T-helper 2 cell (primary cell): ENCODE measurements around the gene ABLIM1.

Experiments
- DNase-seq, 5 experiments: peaks; one replicate each; pipeline versions ENCODE4 v3.0.0 to v3.0.0-alpha.2; 2012 to 2022

ABLIM1 gene

DNA sequence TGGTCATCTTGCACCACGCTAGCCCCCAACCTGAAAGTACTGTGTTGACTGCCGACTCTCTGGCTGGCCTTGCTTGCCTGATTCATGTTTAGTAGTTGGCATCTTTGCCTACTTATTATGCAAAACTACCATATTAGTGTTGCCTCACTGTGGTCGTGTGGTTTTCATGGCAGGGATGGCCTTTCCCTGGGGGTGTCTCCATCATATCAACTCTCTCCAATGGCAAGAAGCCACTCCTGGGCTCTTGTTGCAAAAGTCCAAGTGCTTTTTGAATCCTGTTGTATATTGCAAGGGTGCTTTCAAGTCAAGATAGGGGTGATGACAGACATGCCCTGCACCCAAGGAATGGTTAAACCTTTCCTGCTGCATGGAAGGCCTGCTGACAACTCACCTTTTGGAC is 39.4 kb downstream of the ABLIM1 start:
- DNase-seq: no peak

- no peak for DNase-seq
Measured at GRCh38 chr10:114616516-114616915, 41.6 kb downstream of the ABLIM1 start.

DNA sequence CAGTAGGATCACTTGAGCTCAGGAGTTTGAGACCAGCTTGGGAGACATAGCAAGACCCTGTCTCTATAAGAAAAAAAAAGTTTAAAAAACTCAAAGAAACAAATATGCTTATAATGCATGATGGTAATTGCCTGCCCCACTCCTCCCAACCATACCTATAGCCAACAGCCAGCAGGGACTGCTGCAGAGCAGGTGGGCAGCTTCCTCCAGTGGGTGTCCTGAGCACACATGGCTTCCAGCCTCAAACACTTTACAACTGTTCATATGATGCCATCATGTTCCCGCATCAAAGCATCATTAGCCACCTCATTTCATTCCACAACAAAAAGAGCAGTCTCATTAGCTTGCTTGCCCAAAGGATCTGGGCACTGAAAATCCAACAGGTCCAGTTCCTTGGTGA is 42.0 kb downstream of the ABLIM1 start:
- DNase-seq: no peak

DNA sequence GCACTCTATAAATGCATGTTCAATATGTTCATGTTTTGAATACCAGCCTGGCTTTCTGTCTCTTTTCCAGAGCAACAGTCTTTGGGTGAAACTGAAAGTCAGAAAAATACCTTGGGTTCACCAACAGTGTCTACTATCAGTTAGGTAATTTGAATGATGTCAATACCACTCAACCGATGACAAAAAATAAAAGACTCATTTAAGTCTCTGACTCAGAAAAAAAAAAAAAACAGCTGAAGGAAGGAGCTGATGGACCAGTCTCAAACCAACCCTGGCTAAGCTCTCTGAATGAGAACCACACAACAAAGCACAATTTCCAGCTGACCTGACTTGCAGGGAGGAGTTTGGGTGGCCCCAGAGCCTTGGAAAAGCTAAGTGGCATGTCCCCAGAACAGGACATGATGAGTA is 42.5 kb downstream of the ABLIM1 start:
- peak in 1 of 5 experiments; percentile 85 for DNase-seq

DNA sequence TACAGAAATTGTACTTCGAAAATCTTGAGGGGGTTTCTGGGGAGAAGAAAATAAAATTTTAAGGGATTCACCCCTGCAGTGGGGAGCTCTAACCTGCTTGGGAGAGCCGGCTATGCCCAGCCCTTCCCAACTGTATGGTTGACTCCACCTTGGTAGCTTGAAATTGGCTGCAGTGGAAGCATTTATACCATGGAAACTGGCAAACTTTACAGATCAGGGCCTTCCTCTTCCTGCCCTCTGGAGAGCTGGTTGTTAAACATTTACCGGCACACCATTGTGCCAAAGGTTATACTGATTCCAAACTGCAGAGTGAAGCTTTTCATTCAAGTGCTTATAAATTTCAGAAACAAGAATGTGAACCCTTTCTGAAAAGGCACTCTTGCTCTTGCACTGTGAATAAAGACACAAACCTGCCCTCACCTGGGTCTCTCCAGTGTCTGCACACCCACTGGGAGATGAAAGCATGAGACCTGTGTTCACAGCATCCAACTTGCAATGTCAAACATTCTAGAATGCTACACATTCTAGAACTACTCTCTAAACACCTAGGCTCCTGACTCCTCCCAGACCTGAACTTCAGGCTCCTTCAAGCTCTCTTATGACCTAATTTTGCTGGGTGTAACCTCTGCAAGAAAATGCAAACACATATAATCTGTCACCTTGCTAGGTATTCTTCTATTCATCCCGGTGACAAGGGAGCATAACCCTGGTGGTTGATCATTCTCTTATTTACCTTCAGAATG is 44.7 kb downstream of the ABLIM1 start:
- no peak for DNase-seq

DNA sequence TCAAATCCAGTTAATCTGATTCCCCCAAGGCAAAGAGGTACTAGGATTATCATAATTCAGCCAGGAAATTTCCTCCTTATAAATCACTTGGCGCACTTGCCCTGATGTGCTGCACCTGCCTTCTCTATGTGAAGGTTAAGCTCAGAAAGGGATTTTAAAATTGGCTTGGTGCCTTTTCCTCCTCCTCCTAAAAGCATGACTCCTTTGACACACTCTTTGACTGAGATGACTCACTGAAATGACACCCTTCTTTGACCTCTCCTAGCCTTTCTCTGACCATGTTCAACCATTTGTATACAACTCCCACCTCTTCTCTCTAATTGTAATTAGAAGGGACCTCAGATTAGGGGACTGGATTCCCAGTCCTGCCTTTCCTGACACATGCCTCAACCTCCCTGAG is 46.5 kb downstream of the ABLIM1 start:
- no peak for DNase-seq

DNA sequence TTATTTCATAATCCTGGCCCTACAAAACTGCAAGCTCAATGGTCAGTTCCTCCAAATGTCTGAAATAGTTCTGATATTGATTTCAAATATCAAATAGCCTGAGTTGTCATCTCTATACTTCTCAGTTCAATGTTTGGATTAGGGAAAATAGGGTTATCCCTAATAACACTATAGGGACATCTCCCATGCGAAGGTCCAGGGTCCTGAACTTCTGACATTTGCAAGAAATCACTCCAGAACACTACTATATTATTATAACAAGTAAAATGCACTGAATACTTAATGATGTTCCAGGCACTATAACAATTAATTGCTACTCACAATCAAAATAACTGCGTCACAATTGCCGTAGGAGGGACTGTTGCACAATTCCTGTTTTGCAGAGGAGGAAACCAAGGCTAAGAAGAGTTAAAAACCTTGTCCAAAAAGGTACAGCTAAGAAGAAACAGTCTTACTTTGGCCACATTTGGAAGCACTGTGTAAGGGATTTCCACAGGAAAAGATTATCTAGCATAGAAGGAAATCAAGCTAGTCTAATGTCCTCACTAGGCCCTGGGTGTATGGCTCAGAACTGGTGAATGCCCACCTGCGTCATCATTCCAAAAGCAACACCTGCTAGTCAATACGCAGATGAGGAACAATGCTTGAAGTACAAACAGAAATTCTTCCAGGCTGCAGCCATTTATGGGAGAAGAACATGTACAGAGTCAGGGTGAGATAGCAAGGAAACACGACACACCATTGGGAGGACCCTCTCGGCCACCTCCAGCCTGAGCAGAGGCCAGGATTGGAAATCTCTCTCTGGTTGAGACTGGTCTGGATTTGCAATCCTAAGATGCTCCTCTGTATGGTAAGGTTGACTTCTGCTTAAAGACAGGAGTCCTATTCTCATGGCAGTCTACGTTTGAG is 48.3 kb downstream of the ABLIM1 start:
- no peak for DNase-seq

GRCh38 chr10:114607358-114607998 is 50.6 kb downstream of the ABLIM1 start:
- DNase-seq: no peak

- peak in 1 of 5 experiments; percentile 73 for DNase-seq
Measured at GRCh38 chr10:114605155-114605797, 52.8 kb downstream of the ABLIM1 start.

DNA sequence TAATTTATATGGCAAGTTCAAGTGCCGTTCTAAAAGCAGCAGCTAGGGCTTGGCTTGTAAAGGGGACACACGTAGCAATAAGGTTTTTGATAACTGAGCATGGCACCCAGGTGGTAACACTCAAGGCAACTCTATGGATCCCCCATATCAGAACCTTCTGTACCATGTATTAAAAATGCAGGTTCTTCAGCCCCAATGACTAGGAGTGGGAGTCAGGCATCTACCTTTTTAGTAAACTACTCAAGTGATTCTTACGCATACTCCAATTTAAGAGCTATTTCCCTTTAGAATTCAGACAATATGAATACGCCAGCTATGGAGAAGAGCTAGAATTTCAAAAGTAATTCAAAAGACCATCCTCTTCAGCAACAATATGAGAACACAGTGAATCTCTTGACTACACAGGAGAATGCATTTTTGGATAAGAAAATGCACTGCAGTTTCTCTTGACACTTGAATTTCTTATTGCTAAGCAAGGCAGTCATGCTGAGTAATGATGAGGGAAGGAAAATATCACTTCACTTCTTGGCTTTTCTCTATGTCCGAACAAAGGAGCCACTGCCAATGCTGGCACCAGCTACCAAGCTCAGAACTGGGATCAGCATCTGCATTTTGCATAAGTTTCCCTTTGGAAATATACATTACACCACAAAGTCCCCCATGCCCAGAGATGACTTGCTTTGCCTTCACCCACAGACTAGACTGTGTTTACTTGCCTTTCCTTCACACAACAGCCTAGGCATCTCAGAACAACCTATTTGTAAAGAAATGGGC is 53.5 kb downstream of the ABLIM1 start:
- DNase-seq: no peak

DNA sequence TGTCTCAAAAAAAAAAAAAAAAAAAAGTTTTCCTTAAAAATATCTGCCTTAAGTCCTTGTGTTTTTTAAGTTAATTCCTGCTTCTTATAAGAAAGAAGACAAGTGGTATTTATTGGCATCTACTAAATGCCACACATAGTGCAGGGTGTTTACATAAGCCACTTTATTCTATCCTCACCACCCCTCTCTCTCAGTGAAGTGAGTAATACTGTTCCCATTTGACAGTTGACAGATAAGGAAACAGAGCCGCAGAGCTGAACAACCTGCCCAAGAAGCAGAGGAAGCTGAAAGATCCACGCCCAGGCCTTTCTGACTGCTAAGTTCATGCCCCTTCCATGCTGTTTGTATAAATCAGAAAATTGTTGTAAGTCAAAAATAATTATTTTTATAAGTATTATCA is 54.1 kb downstream of the ABLIM1 start:
- peak in 1 of 5 experiments; percentile 92 for DNase-seq

- DNase-seq: no peak
Measured at GRCh38 chr10:114603303-114603702, 54.8 kb downstream of the ABLIM1 start.

GRCh38 chr10:114600057-114600456 is 58.0 kb downstream of the ABLIM1 start:
- DNase-seq: no peak

- no peak for DNase-seq
Measured at GRCh38 chr10:114596793-114597192, 61.3 kb downstream of the ABLIM1 start.

- DNase-seq: peak in 1 of 5 experiments; percentile 73
Measured at GRCh38 chr10:114593816-114594468, 64.1 kb downstream of the ABLIM1 start.

DNA sequence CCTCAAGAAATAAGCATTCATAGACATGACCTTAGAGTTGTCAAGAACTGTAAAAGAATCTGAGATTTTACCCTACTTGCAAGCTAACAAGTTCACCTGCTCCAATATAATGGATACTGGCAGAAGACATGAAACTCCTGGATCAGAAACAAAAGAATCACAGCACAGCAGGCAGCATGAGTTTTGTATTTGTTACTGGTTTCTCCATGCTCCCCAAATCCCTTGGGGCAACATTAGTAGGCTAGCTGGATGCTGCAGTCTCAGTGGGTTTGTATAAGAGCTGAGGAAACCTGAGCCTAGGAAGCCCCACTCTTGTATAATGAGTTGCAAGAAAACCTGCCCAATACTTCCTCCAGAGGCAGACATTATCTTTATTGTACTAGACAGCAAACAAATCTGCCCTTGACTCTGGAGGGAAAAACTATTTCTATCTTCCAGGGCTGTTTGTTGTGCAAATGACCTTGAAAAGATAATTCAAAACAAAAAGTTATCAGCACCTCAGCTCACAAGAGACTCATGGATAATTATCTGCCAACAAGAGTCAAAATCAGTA is 64.8 kb downstream of the ABLIM1 start:
- DNase-seq: no peak

DNA sequence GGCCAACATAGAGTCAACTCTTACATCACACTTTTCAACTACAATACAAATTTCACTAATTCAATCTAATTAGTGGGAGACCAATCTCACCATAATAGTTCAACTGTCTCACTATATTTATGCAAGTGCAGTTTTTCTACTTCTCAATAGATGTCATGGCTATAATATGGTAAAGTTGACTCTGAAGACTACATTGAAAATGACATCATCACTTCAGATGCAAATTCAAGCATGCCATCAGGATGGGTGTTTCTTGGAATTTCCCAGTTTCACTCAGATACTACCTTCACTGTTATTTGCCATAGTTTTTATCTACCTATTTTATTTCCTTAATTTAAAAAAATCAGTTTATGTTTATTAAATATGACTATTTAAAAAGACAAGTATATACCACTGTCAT is 67.1 kb downstream of the ABLIM1 start:
- no peak for DNase-seq

GRCh38 chr10:114584419-114584818 is 73.7 kb downstream of the ABLIM1 start:
- no peak for DNase-seq

DNA sequence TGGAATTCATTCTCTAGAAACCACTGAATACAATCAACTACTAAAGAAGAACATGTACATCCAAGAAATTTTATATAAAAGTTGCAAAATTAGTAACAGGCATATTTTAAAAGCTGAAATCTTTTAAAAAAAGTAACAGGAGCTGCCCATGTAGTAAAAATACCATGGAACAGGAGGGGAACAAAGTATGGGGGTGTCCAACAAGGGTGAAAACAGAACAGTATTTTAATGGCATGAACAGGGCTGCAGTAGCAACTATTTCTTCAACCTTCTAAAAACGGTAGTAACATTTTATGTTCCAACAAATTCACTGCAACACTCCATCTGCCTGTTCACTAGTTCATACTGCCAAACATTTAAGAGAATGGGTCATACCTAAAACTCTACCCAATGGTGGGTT is 77.0 kb downstream of the ABLIM1 start:
- DNase-seq: no peak

GRCh38 chr10:114577133-114577532 is 80.9 kb downstream of the ABLIM1 start:
- no peak for DNase-seq

- no peak for DNase-seq
Measured at GRCh38 chr10:114576716-114577115, 81.4 kb downstream of the ABLIM1 start.
